GM21526 (cell line): Measurements from ENCODE around the gene CLDN17.

Experiments used
- ATAC-seq: cut with Tn5 transposase; IDR thresholded peaks from one replicate; pipeline ENCODE4 v1.9.1; 2021; ENCODE audit warnings: moderate library complexity; ENCODE audit not compliant: unreplicated experiment, low FRiP score

CLDN17 gene, protein sequence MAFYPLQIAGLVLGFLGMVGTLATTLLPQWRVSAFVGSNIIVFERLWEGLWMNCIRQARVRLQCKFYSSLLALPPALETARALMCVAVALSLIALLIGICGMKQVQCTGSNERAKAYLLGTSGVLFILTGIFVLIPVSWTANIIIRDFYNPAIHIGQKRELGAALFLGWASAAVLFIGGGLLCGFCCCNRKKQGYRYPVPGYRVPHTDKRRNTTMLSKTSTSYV

DNA sequence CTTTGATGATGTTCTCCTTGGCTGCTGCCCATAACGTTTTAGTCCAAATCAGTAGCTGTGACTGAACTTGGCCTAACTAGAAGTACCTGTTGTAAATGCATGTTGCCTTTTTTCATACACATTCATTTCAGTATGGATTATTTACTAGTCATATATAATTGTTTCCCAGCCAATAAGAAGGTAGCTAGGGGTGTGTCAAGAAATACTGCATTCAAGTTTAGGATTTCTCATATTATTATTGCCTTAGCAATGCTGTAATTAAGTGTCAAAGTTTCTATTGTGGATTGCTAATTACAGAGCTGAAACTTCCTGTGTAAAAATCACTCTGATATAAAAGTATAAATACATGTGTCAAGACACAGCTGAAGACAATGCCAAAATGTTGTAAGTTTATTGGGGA, at the start of gene CLDN17:
TSS of gene CLDN17 (minus strand) at position 101 of the 400 bp plus-strand sequence. CDS start 188 bp downstream, outside the sequence.
- ATAC-seq, result no peak

DNA sequence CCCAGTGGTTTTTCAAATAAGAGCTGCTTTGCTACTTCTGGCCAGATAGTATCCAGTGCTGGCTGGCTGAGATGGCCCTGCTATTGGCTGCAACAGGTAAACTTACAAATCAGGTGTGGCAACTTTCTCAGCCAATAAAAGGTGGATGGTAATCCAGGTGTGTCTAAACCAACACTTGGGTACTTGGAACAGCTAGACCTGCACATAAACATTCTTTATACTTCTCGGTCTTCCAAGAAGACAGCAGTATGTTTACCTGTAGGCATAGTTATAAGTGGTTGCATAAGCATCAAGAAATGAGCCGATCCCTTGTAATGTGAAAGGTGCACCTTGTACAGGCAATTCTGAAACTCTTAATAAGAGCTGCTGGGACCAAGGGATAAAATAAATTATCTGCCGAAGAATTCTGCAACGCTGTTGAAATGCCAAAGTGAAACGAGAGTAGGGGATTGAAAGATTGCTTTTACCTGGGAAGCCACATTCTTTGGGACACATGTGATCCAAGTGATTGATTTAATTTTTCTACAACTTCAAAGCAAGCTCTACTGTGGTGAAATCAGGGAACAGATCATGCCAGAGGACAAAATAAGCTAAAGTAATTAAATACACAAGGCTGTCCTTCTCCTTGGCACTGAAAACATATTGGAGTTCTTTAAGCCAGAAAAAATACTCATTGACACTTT, 49.6 kb upstream of the CLDN17 start, which contains the start of gene CLDN8:
TSS of gene CLDN8 (minus strand) at position 57 of the 683 bp plus-strand sequence. CDS start 172 bp downstream, outside the sequence.
- no peak for ATAC-seq

GRCh38 chr21:30211071-30211470, 44.5 kb upstream of the CLDN17 start:
- no peak for ATAC-seq

DNA sequence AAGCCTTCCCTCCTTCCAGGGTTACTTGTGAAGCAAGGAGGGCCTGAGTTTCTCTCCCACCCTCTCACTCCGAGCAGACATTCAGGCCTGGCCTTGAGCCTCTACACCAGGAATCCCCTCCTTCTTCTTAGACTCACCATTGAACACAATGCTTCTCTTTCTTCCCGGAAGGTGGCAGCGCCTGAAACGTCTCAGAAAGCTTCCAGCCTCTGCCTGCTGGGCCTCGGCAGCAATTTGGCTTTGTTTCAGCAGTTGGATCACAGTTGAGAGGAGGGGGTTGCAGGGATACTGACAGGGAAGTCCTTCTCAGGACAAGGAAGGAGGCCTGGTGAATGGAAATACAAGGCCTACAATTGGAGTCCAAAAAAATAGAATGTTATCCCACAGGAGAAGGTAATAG, 43.0 kb upstream of the CLDN17 start:
- no peak for ATAC-seq

DNA sequence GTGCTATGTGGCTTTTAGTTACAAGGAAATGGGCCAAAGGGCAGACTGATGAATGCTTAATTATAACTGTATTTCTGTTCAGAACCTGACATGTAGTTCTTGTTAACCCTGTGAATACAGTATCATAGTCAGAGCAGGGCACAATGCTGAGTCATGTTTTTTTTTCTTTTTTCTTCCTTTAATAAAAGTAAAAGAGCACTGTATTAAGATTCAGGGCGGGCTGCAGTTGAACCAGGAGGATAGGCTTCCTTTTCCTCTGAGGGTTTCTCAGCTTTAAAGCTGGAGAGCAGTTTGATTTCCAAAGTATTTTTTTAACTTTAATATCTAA, 40.6 kb upstream of the CLDN17 start:
- ATAC-seq, result no peak

DNA sequence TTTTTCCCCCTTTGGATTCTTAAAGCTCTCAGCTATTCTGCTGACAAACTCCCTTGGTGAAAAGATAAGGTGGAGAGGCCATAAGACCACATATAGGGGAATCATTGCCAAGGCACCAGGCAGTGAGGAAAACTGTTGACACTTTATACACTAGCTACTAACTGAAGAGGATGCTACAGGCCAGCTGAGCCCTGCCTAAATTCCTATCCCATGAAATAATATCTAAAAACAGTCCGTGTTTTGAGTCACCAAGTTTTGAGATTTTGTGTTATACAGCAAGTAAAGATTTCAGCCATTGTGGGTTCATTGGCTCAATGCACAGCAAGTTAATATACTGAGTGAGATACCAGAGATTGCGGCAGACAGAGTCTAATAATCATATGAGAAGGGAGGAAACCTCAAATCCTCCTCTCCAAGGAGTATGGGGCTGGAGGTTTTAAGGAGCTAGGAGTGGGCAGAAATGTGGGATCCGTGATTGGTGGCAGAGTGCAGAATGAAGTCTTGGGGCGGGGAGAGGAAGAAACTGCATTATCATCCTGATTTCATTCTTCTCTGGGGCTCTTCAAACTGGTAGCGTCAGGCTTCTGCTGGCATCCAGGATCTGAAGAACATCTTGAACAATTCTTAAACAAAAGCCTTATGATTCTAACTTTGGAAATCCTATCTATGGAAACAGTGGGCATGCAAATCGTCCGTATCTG, 40.1 kb upstream of the CLDN17 start:
- ATAC-seq, result no peak

DNA sequence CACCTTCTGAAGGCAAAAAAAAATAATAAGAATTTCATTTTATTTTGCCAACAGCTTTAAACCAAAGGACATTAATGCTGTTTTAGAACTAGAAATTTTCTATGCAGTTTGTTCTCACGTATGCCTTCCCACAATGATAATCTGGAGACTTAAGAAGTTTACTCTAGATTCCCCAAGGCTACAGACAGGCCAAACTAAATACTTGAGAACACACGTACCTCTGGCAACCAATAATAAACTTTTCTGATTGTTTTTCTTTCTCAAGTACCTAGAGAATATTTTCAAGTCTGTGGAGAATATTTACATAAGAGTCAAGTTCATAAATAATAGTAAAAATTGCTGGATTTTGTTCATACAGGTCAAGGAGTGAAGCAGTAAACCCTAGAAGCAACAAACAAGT, 33.4 kb upstream of the CLDN17 start:
- ATAC-seq, result no peak

GRCh38 chr21:30194701-30195299, 28.2 kb upstream of the CLDN17 start:
- ATAC-seq, result no peak

GRCh38 chr21:30193201-30193600, 26.6 kb upstream of the CLDN17 start:
- ATAC-seq, result no peak

DNA sequence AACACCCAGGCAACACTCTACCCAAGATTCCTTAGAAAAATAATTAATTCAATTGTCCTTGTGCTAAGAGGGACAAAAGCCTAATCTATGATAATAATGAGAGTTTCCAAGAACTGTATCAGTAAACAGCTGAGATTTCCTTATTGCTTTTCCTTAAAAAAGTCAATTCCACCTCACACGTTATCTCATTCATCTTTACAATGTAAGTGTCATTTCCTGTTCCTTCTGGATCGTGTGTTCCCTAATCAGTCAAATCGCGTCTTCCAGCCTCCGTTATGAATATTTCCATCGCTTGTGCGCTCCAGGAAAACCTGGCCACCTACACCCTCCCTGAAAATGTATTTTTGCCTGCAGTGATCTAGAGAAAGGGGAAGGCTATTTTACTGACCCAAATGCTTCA, 23.9 kb upstream of the CLDN17 start:
- ATAC-seq, result no peak

GRCh38 chr21:30189773-30190172, 23.2 kb upstream of the CLDN17 start:
- no peak for ATAC-seq

GRCh38 chr21:30186242-30186641, 19.6 kb upstream of the CLDN17 start:
- no peak for ATAC-seq

DNA sequence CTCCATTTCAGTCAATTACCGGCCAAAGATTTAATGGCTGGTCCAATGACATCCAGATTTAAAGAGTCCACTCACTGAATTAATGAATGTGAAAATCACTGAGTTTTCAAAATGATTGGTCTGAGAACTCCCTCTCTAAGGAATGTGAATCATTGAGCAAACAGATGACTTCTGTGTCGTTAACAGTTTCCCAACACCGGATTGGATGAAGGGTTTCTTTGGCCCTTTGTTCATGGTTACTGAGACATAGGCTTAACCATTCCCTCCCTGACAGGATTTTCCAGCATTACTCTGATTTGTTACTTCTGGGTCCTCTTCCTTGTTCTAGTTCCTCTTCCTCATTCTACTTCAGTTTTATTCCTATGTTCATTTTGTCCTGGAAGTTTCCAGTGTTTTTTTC, 1.5 kb upstream of the CLDN17 start:
- no peak for ATAC-seq

GRCh38 chr21:30166171-30166570, 434 bp downstream of the CLDN17 start:
- no peak for ATAC-seq

DNA sequence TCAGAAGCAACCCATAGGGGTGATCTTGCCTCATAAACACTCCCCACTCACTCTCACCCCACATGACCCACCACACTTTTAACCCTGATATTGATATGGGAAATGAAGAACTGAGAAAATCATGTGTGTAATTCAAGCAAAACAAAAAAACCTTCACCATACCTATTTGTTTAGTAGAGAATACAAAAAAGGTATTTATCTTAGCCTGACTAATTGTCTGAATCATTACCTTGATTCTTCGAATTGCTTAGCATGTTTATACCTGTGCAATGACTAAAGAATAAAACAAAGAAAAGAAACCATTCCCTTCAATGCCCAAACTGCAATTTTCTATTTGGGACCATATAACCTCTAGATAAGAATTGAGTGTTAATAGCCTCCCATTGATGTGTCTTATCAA, 1.8 kb downstream of the CLDN17 start:
- no peak for ATAC-seq

GRCh38 chr21:30153697-30154340, 12.8 kb downstream of the CLDN17 start:
- ATAC-seq, result no peak

DNA sequence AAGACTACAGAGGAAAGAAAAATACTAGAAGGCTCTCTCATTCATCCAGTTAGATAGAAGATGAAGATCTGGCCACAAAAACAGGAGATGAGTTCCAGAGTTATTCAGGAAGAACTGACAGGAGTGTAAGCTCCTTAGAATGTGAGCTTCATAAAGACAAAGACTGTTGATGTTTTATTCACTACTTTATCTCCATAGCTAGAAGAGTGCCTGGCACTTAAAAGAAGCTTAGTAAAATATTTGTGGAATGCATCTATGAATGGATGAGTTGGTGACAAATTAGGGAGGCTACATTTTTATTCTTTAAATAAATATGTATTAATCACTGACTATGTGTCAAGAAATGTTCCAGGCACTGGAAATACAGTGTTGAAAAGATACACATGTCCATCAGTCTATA, 13.8 kb downstream of the CLDN17 start:
- ATAC-seq, result no peak

DNA sequence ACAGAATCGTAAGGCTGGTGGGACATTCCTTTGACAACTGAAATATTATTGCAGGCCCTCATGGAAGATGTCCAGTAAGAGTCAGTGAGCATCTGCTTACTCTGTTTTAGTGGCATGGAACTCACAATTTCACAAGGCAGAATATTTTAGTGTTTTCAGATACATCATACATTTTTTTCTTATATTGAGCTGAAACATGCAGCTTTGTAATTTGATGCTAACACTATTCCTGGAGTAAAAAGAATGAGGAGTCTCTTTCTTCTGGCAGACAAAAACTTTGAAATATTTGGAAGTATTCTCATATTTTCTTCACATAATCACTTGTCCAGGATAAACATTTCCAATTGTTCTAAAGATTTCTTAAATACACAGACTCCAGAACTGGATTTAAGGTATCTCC, 17.7 kb downstream of the CLDN17 start:
- ATAC-seq, result no peak

DNA sequence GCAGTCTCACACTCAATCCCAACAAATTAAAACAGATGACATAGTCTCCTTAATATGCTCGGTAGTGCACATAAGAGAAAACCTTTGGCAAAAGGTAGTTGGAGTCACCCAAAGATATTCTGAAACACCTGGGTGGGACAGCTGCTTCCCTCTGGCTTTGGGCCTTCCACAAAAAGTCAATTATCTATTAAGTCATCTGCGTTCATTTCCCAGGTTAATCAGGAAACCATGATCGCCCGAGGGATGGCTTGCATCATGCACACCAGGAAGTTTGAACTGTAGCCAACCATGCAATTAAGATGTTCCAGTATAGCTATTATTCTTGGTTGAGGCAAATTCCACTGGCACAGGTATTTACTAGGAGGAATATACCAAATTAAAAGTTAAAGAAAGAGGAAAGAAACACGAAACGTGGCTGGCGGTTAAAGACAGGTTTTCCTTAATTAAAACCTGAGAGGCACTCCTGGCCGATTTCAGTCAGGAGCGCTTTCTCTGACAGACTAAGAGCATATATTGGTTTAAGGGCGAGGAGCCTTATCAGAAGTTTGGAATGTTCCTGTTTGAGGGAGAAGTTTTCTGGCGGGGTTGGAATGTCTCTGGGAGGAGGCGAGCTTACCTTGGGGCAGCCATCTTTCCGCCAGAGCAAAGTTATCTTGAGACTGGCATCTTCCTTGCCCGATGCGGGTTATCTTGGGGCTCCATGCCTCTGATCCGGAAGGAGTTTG, 19.9 kb downstream of the CLDN17 start:
- no peak for ATAC-seq

DNA sequence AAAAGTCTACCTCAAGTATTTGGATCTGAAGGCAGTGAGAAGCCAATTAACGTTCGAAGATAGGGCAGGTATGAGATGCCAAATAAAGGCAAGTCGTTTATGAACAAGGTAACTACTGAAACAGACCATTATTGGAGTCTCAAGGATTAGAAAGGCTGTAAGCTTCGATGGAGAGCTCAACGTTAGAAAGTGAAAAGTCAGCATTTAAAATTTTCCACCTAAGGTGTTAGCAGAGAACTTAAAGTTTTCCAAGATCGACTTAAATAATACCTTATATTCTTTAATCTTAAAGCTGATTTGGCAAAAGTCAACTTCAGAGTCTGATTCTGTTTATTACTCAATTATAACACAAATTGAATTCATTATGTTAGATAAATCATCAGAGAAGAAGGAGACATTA, 28.1 kb downstream of the CLDN17 start:
- ATAC-seq, result no peak
